Adrenal gland (tissue), 5 donors: ENCODE results near the gene POU4F3.

Experiments
- POLR2A ChIP-seq, 2 donors: fragments of 450-650 bp; IDR thresholded peaks; one replicate each; pipeline ENCODE4 v1.6.1; 2017; ENCODE audit warnings: antibody characterized with exemption in 2 of 2, mild to moderate bottlenecking in 2 of 2, moderate library complexity in 1 of 2
- TF ChIP-seq, protein P1 (sequence below), 6 experiments: fragments of 450-650 bp in 4 of 6; fragments of 200-600 bp in 2 of 6; sonication (generic) in 1 of 6; IDR thresholded peaks; 1 replicate in 5 of 6; 2 replicates in 1 of 6; pipeline versions ENCODE4 v1.5.1 to v1.8.0; 2016 to 2021; ENCODE audit warnings: antibody characterized with exemption in 6 of 6, mild to moderate bottlenecking in 2 of 6, moderate library complexity in 1 of 6
- donor health status: DM: no; HTN: no; CAD: no.

GRCh38 chr5:146369691-146370090 is 31.1 kb downstream of the POU4F3 start:
- TF ChIP-seq, protein P1, sequence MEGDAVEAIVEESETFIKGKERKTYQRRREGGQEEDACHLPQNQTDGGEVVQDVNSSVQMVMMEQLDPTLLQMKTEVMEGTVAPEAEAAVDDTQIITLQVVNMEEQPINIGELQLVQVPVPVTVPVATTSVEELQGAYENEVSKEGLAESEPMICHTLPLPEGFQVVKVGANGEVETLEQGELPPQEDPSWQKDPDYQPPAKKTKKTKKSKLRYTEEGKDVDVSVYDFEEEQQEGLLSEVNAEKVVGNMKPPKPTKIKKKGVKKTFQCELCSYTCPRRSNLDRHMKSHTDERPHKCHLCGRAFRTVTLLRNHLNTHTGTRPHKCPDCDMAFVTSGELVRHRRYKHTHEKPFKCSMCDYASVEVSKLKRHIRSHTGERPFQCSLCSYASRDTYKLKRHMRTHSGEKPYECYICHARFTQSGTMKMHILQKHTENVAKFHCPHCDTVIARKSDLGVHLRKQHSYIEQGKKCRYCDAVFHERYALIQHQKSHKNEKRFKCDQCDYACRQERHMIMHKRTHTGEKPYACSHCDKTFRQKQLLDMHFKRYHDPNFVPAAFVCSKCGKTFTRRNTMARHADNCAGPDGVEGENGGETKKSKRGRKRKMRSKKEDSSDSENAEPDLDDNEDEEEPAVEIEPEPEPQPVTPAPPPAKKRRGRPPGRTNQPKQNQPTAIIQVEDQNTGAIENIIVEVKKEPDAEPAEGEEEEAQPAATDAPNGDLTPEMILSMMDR (IDR thresholded peaks at IDR 0.05) = no peak
- no peak for TF ChIP-seq POLR2A (IDR thresholded peaks at IDR 0.05)
